ENCODE data around the gene SKIL.
"Not testable (repeated sequence)": the region's sequence is repeated elsewhere in the genome, so short reads cannot be mapped to it uniquely, and the experiment has no call there.

Gene SKIL, protein sequence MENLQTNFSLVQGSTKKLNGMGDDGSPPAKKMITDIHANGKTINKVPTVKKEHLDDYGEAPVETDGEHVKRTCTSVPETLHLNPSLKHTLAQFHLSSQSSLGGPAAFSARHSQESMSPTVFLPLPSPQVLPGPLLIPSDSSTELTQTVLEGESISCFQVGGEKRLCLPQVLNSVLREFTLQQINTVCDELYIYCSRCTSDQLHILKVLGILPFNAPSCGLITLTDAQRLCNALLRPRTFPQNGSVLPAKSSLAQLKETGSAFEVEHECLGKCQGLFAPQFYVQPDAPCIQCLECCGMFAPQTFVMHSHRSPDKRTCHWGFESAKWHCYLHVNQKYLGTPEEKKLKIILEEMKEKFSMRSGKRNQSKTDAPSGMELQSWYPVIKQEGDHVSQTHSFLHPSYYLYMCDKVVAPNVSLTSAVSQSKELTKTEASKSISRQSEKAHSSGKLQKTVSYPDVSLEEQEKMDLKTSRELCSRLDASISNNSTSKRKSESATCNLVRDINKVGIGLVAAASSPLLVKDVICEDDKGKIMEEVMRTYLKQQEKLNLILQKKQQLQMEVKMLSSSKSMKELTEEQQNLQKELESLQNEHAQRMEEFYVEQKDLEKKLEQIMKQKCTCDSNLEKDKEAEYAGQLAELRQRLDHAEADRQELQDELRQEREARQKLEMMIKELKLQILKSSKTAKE

GRCh38 chr3:170357176-170358041 is at the start of gene SKIL:
Gene SKIL, plus strand, starts transcription at chr3:170357715. Its CDS starts 2,617 bp downstream, at chr3:170360332.
- peak; percentile 97 for DNase-seq

- DNase-seq: no peak
Measured at GRCh38 chr3:170309046-170309445, 48.5 kb upstream of the SKIL start.

- no peak for DNase-seq
Measured at GRCh38 chr3:170317954-170318353, 39.6 kb upstream of the SKIL start.

GRCh38 chr3:170320461-170321121 is 36.9 kb upstream of the SKIL start:
- peak; percentile 89 for DNase-seq

- no peak for DNase-seq
Measured at GRCh38 chr3:170321321-170322034, 36.0 kb upstream of the SKIL start.

DNA sequence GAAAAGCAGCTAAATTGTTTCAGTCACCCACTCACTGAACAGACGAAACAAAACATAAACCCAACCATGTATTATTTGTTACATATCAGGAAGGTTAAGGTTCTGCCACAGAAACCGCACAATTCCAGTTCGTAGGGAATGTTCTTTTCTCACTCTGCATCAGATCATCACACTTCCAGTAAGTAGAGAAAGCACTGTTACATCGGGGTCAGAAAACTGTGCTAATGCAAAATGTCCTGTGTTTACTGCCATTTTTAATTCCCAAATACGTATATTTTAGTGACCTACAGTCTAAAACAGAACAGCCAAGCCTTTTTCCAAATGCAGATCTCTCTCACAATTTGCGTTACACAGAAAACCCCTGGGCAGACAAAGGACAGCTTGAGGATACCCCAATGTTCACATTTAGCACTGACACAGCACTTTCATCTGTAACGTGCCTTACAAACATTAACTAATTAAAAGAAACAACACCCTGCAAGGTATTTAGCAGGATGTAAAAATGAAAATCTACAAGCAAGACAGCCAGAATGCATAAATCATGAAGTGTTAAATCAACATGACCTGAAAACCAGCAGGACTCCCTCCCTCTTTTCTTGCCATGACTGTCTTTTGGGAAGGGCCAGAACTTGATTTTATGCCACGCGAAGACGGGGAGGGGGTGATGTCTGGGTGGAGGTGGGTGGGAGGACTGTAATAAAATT is 34.8 kb upstream of the SKIL start:
- DNase-seq: no peak

DNA sequence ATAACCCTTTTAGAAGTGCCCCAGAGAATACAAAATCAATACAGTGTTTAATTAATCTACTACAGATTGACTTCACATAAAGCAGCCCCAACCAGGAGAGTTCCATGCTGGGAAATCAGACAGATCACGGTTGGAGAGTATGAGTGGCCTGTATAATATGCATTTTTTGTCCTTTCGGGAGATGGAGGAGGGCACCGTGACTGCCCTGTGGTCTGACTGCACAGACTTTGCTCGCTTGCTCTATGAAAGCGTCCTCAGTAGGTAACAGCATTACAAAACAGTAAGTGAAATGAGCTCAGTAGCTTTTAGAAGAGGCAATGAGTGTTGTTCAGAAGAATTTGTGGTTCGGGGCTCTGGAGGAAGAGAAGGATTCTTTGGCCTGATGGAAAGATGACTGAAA is 34.2 kb upstream of the SKIL start:
- no peak for DNase-seq

DNA sequence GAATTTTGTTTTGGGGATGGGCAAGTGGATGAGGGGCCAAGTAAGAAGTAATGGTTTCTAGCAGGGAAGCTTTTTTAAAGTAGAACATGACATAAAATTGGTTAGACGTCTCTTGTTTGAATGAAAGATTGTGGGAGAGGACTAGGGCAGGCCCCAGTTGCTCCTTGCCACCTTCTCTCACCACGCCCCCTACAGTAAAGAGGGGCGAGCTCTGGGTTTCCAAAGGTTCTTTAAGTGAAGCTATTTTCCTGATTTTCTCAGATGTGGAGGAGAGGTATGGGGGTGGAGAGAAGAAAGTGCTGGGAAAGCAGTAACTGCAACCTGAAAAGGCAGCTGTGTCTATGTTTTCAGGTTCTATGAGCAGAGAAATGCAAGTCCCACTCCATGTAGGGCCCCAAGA is 32.6 kb upstream of the SKIL start:
- DNase-seq: no peak

GRCh38 chr3:170327040-170327808 is 30.3 kb upstream of the SKIL start:
- DNase-seq: no peak

DNA sequence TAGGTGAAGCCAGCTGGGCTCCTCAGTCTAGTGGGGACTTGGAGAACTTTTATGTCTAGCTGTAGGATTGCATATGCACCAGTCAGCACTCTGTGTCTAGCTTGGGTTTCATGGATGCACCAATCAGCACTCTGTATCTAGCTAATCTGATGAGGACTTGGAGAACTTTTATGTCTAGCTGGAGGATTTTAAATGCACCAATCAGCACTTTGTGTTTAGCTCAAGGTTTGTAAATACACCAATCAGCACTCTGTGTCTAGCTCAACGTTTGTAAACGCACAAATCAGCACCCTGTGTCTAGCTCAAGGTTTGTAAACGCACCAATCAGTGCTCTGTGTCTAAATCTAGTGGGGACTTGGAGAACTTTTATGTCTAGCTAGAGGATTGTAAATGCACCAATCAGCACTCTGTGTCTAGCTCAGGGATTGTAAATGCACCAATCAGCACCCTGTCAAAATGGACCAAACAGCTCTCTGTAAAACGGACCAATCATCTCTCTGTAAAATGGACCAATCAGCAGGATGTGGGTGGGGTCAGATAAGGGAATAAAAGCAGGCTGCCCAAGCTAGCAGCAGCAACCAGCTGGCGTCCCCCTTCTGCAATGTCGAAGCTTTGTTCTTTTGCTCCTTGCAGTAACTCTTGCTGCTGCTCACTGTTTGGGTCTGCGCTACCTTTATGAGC is 29.5 kb upstream of the SKIL start:
- not testable (repeated sequence) for DNase-seq

- DNase-seq: peak; percentile 87
Measured at GRCh38 chr3:170330366-170330765, 27.1 kb upstream of the SKIL start.

GRCh38 chr3:170331143-170331542 is 26.4 kb upstream of the SKIL start:
- no peak for DNase-seq

DNA sequence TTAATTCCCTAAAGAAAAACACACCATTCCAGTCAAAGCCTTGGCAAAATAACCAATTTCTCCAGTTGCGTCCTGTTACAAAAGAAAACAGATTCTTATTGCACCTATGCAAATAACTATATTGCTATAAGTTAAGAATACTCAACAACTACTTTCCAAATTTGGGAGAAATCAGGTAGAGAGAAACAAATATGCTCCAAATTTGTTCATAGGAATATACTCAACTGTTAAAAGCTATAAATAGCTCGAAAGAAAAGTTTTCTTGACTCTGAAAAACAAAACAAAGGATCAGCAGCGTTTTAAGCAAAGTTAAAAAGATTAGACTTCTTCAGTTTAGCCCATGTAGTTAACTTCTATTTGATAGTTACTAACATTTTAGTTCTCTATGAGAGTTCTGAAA is 20.1 kb upstream of the SKIL start:
- no peak for DNase-seq

- no peak for DNase-seq
Measured at GRCh38 chr3:170338690-170339340, 18.7 kb upstream of the SKIL start.

- DNase-seq: not testable (repeated sequence)
Measured at GRCh38 chr3:170342273-170342672, 15.2 kb upstream of the SKIL start.

- peak; percentile 87 for DNase-seq
Measured at GRCh38 chr3:170343859-170344258, 13.7 kb upstream of the SKIL start.

GRCh38 chr3:170344971-170345370 is 12.5 kb upstream of the SKIL start:
- DNase-seq: no peak

DNA sequence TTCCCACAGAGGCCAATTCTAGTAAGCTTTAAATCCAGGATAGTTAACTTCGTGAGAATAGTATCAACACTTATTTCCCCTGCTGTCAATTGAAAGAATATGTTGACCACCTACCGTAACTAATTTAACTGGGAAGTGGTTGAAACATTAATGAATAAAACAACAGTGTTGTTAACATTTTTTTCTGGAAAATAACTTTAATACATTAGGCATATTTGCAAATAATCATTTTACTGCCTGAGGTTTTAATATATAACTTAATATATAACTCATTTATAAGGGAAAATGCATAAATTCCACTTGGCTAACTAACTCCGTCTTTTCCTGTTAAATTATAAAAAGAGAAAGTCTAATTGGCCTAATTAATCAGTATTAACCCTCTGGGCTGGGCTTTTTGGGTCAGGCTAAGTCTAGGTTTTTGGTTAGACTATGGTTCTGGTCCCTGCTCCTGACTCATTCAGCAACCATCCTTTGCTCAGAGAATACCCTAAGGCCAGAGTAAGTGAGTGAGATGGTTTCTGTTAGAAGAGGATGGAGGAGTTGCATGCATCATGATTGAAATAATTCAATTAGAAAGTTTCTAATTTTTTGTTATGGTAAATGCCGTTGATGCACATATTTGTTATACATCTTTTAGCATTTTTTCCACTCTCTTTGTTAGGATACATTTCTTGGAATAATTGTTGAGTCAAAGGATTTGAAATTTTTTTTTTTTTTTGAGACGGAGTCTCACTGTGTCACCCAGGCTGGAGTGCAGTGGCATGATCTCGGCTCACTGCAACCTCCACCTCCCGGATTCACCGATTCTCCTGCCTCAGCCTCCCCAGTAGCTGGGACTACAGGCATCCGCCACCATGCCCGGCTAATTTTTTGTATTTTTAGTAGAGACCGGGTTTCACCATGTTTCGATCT is 10.8 kb upstream of the SKIL start:
- no peak for DNase-seq

Data from islet precursor cell (in vitro differentiated cells).